Heart left ventricle (tissue), 13 donors: ENCODE results near the gene OR2K2.

Experiments
- CTCF ChIP-seq, 12 donors: fragments of 200-600 bp; sonication (generic) in 4 of 12; IDR thresholded peaks; one replicate each; pipeline versions ENCODE4 v1.5.0 to v1.8.0; 2018 to 2022; ENCODE audit warnings: antibody characterized with exemption in 12 of 12, mild to moderate bottlenecking in 5 of 12
- POLR2A ChIP-seq, 2 donors: fragments of 450-650 bp; IDR thresholded peaks; one replicate each; pipeline ENCODE4 v1.6.1; 2017; ENCODE audit warnings: antibody characterized with exemption in 2 of 2, mild to moderate bottlenecking in 2 of 2, moderate library complexity in 2 of 2
- donor health status: ischemic (EF 13 %, LVEDD 7.1; RV severe dilation, severe dysfunction).
- donor health status: DM: no; HTN: yes; CAD: no.
- donor health status: DM: no; HTN: no; CAD: no.
- donor health status: ischemic (EF 25% LVEDD 6.9; RV normal size, moderate dysfunction).
- donor health status: ischemic (EF 25% LVEDD 5.7; RV mildly dilated, moderate dysfunction).
- donor health status: ischemic (EF 35%, LVEDD 5.7; RV mildly dilated, moderate dysfunction).
- donor health status: nonischemic (EF 11% LVEDD 7.7; RV severe dilation, severe dysfunction).
- donor health status: DM: yes; HTN: yes; CAD: no.
- donor health status: PGD.
- donor health status: ischemic (EF 29% LVEDD 5.4; RV normal size, mild dysfunction).
- donor health status: nonischemic (EF 23%, LVEDD 6.1; RV moderate dilation, normal function).

- no peak for TF ChIP-seq CTCF (IDR thresholded peaks at IDR 0.05)
- TF ChIP-seq POLR2A (IDR thresholded peaks at IDR 0.05): no peak
These were observed 20.5 kb upstream of the OR2K2 start for GRCh38 chr9:111350556-111350955.
